H9 (cell line): ENCODE measurements around the gene RAB9A. TPM values are rescaled to one million over a fixed set of nuclear protein-coding genes. Genes with fewer than 3 reads are reported as not detected.

Experiments used
- DNase-seq: peaks from one replicate; pipeline ENCODE4 v3.0.0-alpha.2; 2017
- H2AFZ ChIP-seq: one replicate; pipeline ENCODE4 v1.6.1; 2013; ENCODE audit warnings: mild to moderate bottlenecking, low read length, control low read depth, moderate library complexity
- H2AK5ac ChIP-seq: 2 replicates; pipeline ENCODE4 v1.6.1; 2013; ENCODE audit warnings: low read length, control low read depth, mixed read lengths; ENCODE audit not compliant: insufficient read length
- H2BK120ac ChIP-seq: one replicate; pipeline ENCODE4 v1.6.1; 2013; ENCODE audit warnings: low read depth, mild to moderate bottlenecking, low read length, control low read depth, inconsistent platforms; ENCODE audit not compliant: poor library complexity, severe bottlenecking
- H2BK12ac ChIP-seq: 2 replicates; pipeline ENCODE4 v1.6.1; 2013; ENCODE audit warnings: low read length, control low read depth, mixed read lengths, low read depth; ENCODE audit not compliant: insufficient read length
- H2BK15ac ChIP-seq: 2 replicates; pipeline ENCODE4 v1.6.1; 2013; ENCODE audit warnings: low read depth, low read length, control low read depth
- H2BK20ac ChIP-seq: one replicate; pipeline ENCODE4 v1.6.1; 2013; ENCODE audit warnings: low read depth, mild to moderate bottlenecking, low read length, control low read depth, inconsistent platforms; ENCODE audit not compliant: poor library complexity, severe bottlenecking
- H2BK5ac ChIP-seq: 2 replicates; pipeline ENCODE4 v1.6.1; 2013; ENCODE audit warnings: low read length, control low read depth, mixed read lengths; ENCODE audit not compliant: insufficient read length
- H3K14ac ChIP-seq: 2 replicates; pipeline ENCODE4 v1.6.1; 2013; ENCODE audit warnings: low read length, control low read depth; ENCODE audit not compliant: insufficient read depth
- H3K18ac ChIP-seq: 2 replicates; pipeline ENCODE4 v1.6.1; 2013; ENCODE audit warnings: low read depth, mild to moderate bottlenecking, mixed read lengths, low read length, control low read depth; ENCODE audit not compliant: insufficient read length
- H3K23ac ChIP-seq: 2 replicates; pipeline ENCODE4 v1.6.1; 2013; ENCODE audit warnings: low read length, control low read depth, mixed read lengths, low read depth; ENCODE audit not compliant: insufficient read length
- H3K23me2 ChIP-seq: 2 replicates; pipeline ENCODE4 v1.6.1; 2013; ENCODE audit warnings: low read depth, mild to moderate bottlenecking, mixed read lengths, low read length, control low read depth; ENCODE audit not compliant: insufficient read length, poor library complexity, severe bottlenecking
- H3K27ac ChIP-seq: 2 replicates; pipeline ENCODE4 v1.5.1; 2013; ENCODE audit warnings: low read length, control low read depth, mixed read lengths, low read depth; ENCODE audit not compliant: insufficient read length
- H3K27me3 ChIP-seq: 2 replicates; pipeline ENCODE4 v1.6.1; 2013; ENCODE audit warnings: low read length, control low read depth, inconsistent platforms; ENCODE audit not compliant: insufficient read depth
- H3K4ac ChIP-seq: 2 replicates; pipeline ENCODE4 v1.6.1; 2013; ENCODE audit warnings: low read depth, mild to moderate bottlenecking, control low read depth, inconsistent platforms, low read length, moderate library complexity
- H3K4me1 ChIP-seq: 2 replicates; pipeline ENCODE4 v1.6.1; 2013; ENCODE audit warnings: low read length, control low read depth, inconsistent platforms; ENCODE audit not compliant: insufficient read depth
- H3K4me2 ChIP-seq: 2 replicates; pipeline ENCODE4 v1.6.1; 2013; ENCODE audit warnings: low read length, control low read depth, mixed read lengths; ENCODE audit not compliant: insufficient read length, insufficient read depth
- H3K56ac ChIP-seq: 2 replicates; pipeline ENCODE4 v1.6.1; 2013; ENCODE audit warnings: low read depth, mild to moderate bottlenecking, mixed read lengths, low read length, control low read depth; ENCODE audit not compliant: insufficient read length
- H3K79me1 ChIP-seq: 2 replicates; pipeline ENCODE4 v1.6.1; 2013; ENCODE audit warnings: low read depth, mild to moderate bottlenecking, moderate library complexity, low read length, control low read depth, inconsistent platforms; ENCODE audit not compliant: insufficient read depth, poor library complexity, severe bottlenecking
- H3K79me2 ChIP-seq: 2 replicates; pipeline ENCODE4 v1.6.1; 2013; ENCODE audit warnings: low read length, control low read depth, inconsistent platforms; ENCODE audit not compliant: insufficient read depth
- H3K9ac ChIP-seq: 2 replicates; pipeline ENCODE4 v1.6.1; 2013; ENCODE audit warnings: low read length, control low read depth, mixed read lengths; ENCODE audit not compliant: insufficient read length; ENCODE audit errors: extremely low read depth
- H3K9me3 ChIP-seq: one replicate; pipeline ENCODE4 v1.6.1; 2013; ENCODE audit warnings: low read depth, low read length, inconsistent platforms; ENCODE audit not compliant: control insufficient read depth
- H3T11ph ChIP-seq: one replicate; pipeline ENCODE4 v1.6.1; 2013; ENCODE audit warnings: mild to moderate bottlenecking, low read length, control low read depth, inconsistent platforms
- H4K20me1 ChIP-seq: one replicate; pipeline ENCODE4 v1.6.1; 2013; ENCODE audit not compliant: control insufficient read depth, insufficient read length, insufficient read depth
- H4K5ac ChIP-seq: 2 replicates; pipeline ENCODE4 v1.6.1; 2013; ENCODE audit warnings: low read depth, mild to moderate bottlenecking, mixed read lengths, low read length, control low read depth; ENCODE audit not compliant: insufficient read length
- H4K8ac ChIP-seq: replicated peaks from 2 replicates; pipeline ENCODE4 v1.6.1; 2013; ENCODE audit warnings: low read length, control low read depth, mixed read lengths, low read depth; ENCODE audit not compliant: insufficient read length
- H4K91ac ChIP-seq: 2 replicates; pipeline ENCODE4 v1.6.1; 2013; ENCODE audit warnings: low read depth, mild to moderate bottlenecking, moderate library complexity, mixed read lengths, low read length, control low read depth; ENCODE audit not compliant: insufficient read length
- H3K27ac Mint-ChIP-seq, 3 experiments: 2 replicates in 2 of 3; 3 replicates in 1 of 3; pipeline ENCODE4 v1.8.0; 2020 to 2021; ENCODE audit warnings: mixed read lengths in 3 of 3, mild to moderate bottlenecking in 1 of 3, moderate library complexity in 1 of 3
- H3K27me3 Mint-ChIP-seq: 2 replicates; pipeline ENCODE4 v1.8.0; 2021; ENCODE audit warnings: low read depth, mild to moderate bottlenecking, moderate library complexity, mixed read lengths
- H3K36me3 Mint-ChIP-seq, 3 experiments: 2 replicates in 2 of 3; 3 replicates in 1 of 3; pipeline ENCODE4 v1.8.0; 2020 to 2021; ENCODE audit warnings: low read depth in 3 of 3, mixed read lengths in 3 of 3; ENCODE audit not compliant: insufficient read depth in 1 of 3
- H3K4me1 Mint-ChIP-seq, 2 experiments: 2 replicates each; pipeline ENCODE4 v1.8.0; 2020; ENCODE audit warnings: mixed read lengths in 2 of 2
- H3K4me3 Mint-ChIP-seq, 2 experiments: 2 replicates in 1 of 2; 3 replicates in 1 of 2; pipeline ENCODE4 v1.8.0; 2020 to 2021; ENCODE audit warnings: mild to moderate bottlenecking in 2 of 2, mixed read lengths in 2 of 2, moderate library complexity in 1 of 2
- H3K9me3 Mint-ChIP-seq, 2 experiments: 2 replicates in 1 of 2; 3 replicates in 1 of 2; pipeline ENCODE4 v1.8.0; 2020; ENCODE audit warnings: mild to moderate bottlenecking in 2 of 2, mixed read lengths in 2 of 2, moderate library complexity in 1 of 2
- WGBS: extraction: QIAGEN DNeasy Blood & Tissue Kit; methylation state at CpG from one replicate; pipeline ENCODE4 v1.1.7; 2013; ENCODE audit warnings: missing lambda C conversion rate, low lambda C conversion rate, mixed read lengths; ENCODE audit not compliant: insufficient read length; ENCODE audit errors: extremely low coverage; 5-methylcytosine and 5-hydroxymethylcytosine counted together
- total RNA-seq: library from RNA; stranded (reverse); gene quantifications from 2 replicates; pipeline ENCODE4 v1.2.1, GENCODE V29; 2021
- TF ChIP-seq, protein P1 (sequence below): fragments of 200-600 bp; sonication (generic); conservative IDR thresholded peaks from 3 replicates; pipeline ENCODE4 v1.8.0; 2021; ENCODE audit warnings: antibody characterized with exemption, mild to moderate bottlenecking

Gene RAB9A
- total RNA-seq, 1 experiment from 2014 or later: 21.3 TPM

GRCh38 chrX:13697976-13698375 is 9.0 kb downstream of the RAB9A start:
- no peak overlapping the region for H2BK12ac ChIP-seq
- TF ChIP-seq, protein P1, sequence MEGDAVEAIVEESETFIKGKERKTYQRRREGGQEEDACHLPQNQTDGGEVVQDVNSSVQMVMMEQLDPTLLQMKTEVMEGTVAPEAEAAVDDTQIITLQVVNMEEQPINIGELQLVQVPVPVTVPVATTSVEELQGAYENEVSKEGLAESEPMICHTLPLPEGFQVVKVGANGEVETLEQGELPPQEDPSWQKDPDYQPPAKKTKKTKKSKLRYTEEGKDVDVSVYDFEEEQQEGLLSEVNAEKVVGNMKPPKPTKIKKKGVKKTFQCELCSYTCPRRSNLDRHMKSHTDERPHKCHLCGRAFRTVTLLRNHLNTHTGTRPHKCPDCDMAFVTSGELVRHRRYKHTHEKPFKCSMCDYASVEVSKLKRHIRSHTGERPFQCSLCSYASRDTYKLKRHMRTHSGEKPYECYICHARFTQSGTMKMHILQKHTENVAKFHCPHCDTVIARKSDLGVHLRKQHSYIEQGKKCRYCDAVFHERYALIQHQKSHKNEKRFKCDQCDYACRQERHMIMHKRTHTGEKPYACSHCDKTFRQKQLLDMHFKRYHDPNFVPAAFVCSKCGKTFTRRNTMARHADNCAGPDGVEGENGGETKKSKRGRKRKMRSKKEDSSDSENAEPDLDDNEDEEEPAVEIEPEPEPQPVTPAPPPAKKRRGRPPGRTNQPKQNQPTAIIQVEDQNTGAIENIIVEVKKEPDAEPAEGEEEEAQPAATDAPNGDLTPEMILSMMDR: no peak
- H3K23ac ChIP-seq: no peak overlapping the region
- no peak overlapping the region for H4K8ac ChIP-seq
- H3K9me3 ChIP-seq: no peaks in the 10 kb centered on the region
- H3K9ac ChIP-seq: no peak overlapping the region
- H3K4ac ChIP-seq: no peak overlapping the region
- H3K27ac Mint-ChIP-seq: no peak overlapping the region; a peak in 1 of 7 replicates
- no peak overlapping the region for H3K14ac ChIP-seq
- no peak overlapping the region for H4K5ac ChIP-seq
- no peak overlapping the region for H2AFZ ChIP-seq
- H3K18ac ChIP-seq: no peak overlapping the region
- peaks cover 26 to 33% of the 10 kb centered on the region in 2 experiments for H3K9me3 Mint-ChIP-seq
- peaks cover 7% of the 10 kb centered on the region; the same call in 1 of the 2 replicates for H3K4me1 ChIP-seq
- H3K4me1 Mint-ChIP-seq: peaks cover 27 to 33% of the 10 kb centered on the region in 2 experiments
- no peak overlapping the region for H3K4me3 Mint-ChIP-seq
- no CpG with 5 or more reads among the region's 1 CpG for WGBS
- H3K56ac ChIP-seq: no peak overlapping the region
- H2BK15ac ChIP-seq: no peak overlapping the region
- no peaks in the 10 kb centered on the region for H3K27me3 ChIP-seq
- no peak overlapping the region for H3K4me2 ChIP-seq
- H3K79me2 ChIP-seq: peaks cover 27% of the 10 kb centered on the region; the same call in 1 of the 2 replicates
- no peak overlapping the region for H2BK5ac ChIP-seq
- no peak overlapping the region for H3K27ac ChIP-seq
- H3K27me3 Mint-ChIP-seq: no peaks in the 10 kb centered on the region; the same call in none of the 2 replicates
- H3K36me3 Mint-ChIP-seq: peaks cover 0 to 8% (median 2%) of the 10 kb centered on the region in 3 experiments; a peak in 4 of 7 replicates
- DNase-seq: no peak
- H4K20me1 ChIP-seq: no peaks in the 10 kb centered on the region
- H3T11ph ChIP-seq: no peak overlapping the region
- no peak overlapping the region for H2AK5ac ChIP-seq
- H3K79me1 ChIP-seq: peaks cover 4% of the 10 kb centered on the region
- no peak overlapping the region for H4K91ac ChIP-seq
- no peak overlapping the region for H2BK20ac ChIP-seq
- H3K23me2 ChIP-seq: no peaks in the 10 kb centered on the region
- H2BK120ac ChIP-seq: no peak overlapping the region
